ENCODE results near the gene PAK6.

The PAK6 gene

GRCh38 chr15:40238532-40239403 is at the start of gene PAK6:
PAK6 (plus strand) TSS chr15:40239063; CDS start chr15:40264786, 25,723 bp downstream.
- peak within 1 kb of the TSS; percentile 8 for H3K4me2 ChIP-seq (ENCODE audit: low read depth, low read length, poor library complexity, severe bottlenecking)
- H3K9me2 ChIP-seq (replicated peaks; ENCODE audit: low read depth, low read length) = no peaks in the 10 kb centered on the region
- no peaks in the 10 kb centered on the region for H4K20me1 ChIP-seq (ENCODE audit: insufficient read depth, low read length, poor library complexity, severe bottlenecking)
- H2AFZ ChIP-seq (ENCODE audit: low read length) = no peak within 1 kb of the TSS
- H3K36me3 ChIP-seq (ENCODE audit: insufficient read depth, low read length) = no peaks in the 10 kb centered on the region
- H3K9ac ChIP-seq (ENCODE audit: low read depth, low read length, poor library complexity, severe bottlenecking) = no peak within 1 kb of the TSS
- H3F3A ChIP-seq (ENCODE audit: low read depth) = no peaks in the 10 kb centered on the region
- no peaks in the 10 kb centered on the region for H3K79me2 ChIP-seq (ENCODE audit: insufficient read depth, low read length)
- no peaks in the 10 kb centered on the region for H3K9me3 ChIP-seq (ENCODE audit: insufficient read depth, low read depth, low read length)
- TF ChIP-seq CTCF (conservative IDR thresholded peaks at IDR 0.05; ENCODE audit: low read length) (no peak), EZH2phosphoT487 (IDR thresholded peaks at IDR 0.05; ENCODE audit: borderline replicate concordance) (no peak)
- peaks cover 6% of the 10 kb centered on the region for H3K4me1 ChIP-seq (ENCODE audit: insufficient read depth, low read length, poor library complexity, severe bottlenecking)
- H3K27me3 ChIP-seq (ENCODE audit: insufficient read depth, low read length, poor library complexity, severe bottlenecking) = no peaks in the 10 kb centered on the region
- no peak within 1 kb of the TSS for H3K4me3 ChIP-seq (ENCODE audit: low read length, poor library complexity, severe bottlenecking)

GRCh38 chr15:40190591-40190990 is 48.3 kb upstream of the PAK6 start:
- Histone ChIP-seq H3K4me1 (ENCODE audit: insufficient read depth, low read length, poor library complexity, severe bottlenecking) (no peaks in the 10 kb centered on the region), H3F3A (ENCODE audit: low read depth) (no peaks in the 10 kb centered on the region), H3K9ac (ENCODE audit: low read depth, low read length, poor library complexity, severe bottlenecking) (no peak overlapping the region), H3K4me2 (ENCODE audit: low read depth, low read length, poor library complexity, severe bottlenecking) (no peak overlapping the region), H3K36me3 (ENCODE audit: insufficient read depth, low read length) (peaks cover 92% of the 10 kb centered on the region), H4K20me1 (ENCODE audit: insufficient read depth, low read length, poor library complexity, severe bottlenecking) (peaks cover 5% of the 10 kb centered on the region), H3K27me3 (ENCODE audit: insufficient read depth, low read length, poor library complexity, severe bottlenecking) (no peaks in the 10 kb centered on the region), H3K79me2 (ENCODE audit: insufficient read depth, low read length) (peaks cover 61% of the 10 kb centered on the region), H3K9me2 (replicated peaks; ENCODE audit: low read depth, low read length) (no peaks in the 10 kb centered on the region), H3K4me3 (ENCODE audit: low read length, poor library complexity, severe bottlenecking) (no peak overlapping the region), H3K9me3 (ENCODE audit: insufficient read depth, low read depth, low read length) (no peaks in the 10 kb centered on the region), H2AFZ (ENCODE audit: low read length) (no peak overlapping the region)
- TF ChIP-seq CTCF (conservative IDR thresholded peaks at IDR 0.05; ENCODE audit: low read length) = no peak
- TF ChIP-seq EZH2phosphoT487 (IDR thresholded peaks at IDR 0.05; ENCODE audit: borderline replicate concordance) = no peak

GRCh38 chr15:40192942-40193341 is 45.9 kb upstream of the PAK6 start:
- Histone ChIP-seq H3K9ac (ENCODE audit: low read depth, low read length, poor library complexity, severe bottlenecking) (no peak overlapping the region), H3K4me2 (ENCODE audit: low read depth, low read length, poor library complexity, severe bottlenecking) (no peak overlapping the region), H4K20me1 (ENCODE audit: insufficient read depth, low read length, poor library complexity, severe bottlenecking) (peaks cover 10% of the 10 kb centered on the region), H3K4me3 (ENCODE audit: low read length, poor library complexity, severe bottlenecking) (no peak overlapping the region), H3F3A (ENCODE audit: low read depth) (no peaks in the 10 kb centered on the region), H2AFZ (ENCODE audit: low read length) (no peak overlapping the region), H3K9me3 (ENCODE audit: insufficient read depth, low read depth, low read length) (no peaks in the 10 kb centered on the region), H3K27me3 (ENCODE audit: insufficient read depth, low read length, poor library complexity, severe bottlenecking) (no peaks in the 10 kb centered on the region), H3K4me1 (ENCODE audit: insufficient read depth, low read length, poor library complexity, severe bottlenecking) (peaks cover 6% of the 10 kb centered on the region), H3K36me3 (ENCODE audit: insufficient read depth, low read length) (peaks cover 97% of the 10 kb centered on the region), H3K79me2 (ENCODE audit: insufficient read depth, low read length) (peaks cover 76% of the 10 kb centered on the region), H3K9me2 (replicated peaks; ENCODE audit: low read depth, low read length) (no peaks in the 10 kb centered on the region)
- TF ChIP-seq EZH2phosphoT487 (IDR thresholded peaks at IDR 0.05; ENCODE audit: borderline replicate concordance) = no peak
- no peak for TF ChIP-seq CTCF (conservative IDR thresholded peaks at IDR 0.05; ENCODE audit: low read length)

Data from Loucy (cell line).